Measurements from ENCODE around the gene CFAP92.

GRCh38 chr3:128902426-128902825 is 91.5 kb downstream of the CFAP92 start:
- no peak for TF ChIP-seq CTCF (IDR thresholded peaks at IDR 0.05; ENCODE audit: extremely low read depth in 1 of 2, insufficient read depth in 1 of 2, low read depth in 1 of 2, low read length in 2 of 2)
- no peak for TF ChIP-seq POLR2A (IDR thresholded peaks at IDR 0.05; ENCODE audit: low read depth, low read length)
- no peak for TF ChIP-seq EZH2 (IDR thresholded peaks at IDR 0.05; ENCODE audit: borderline replicate concordance, low read depth, low read length, severe bottlenecking)
- no peak for TF ChIP-seq MYC (IDR thresholded peaks at IDR 0.05; ENCODE audit: low read depth, low read length)
- no peak for TF ChIP-seq MAX (IDR thresholded peaks at IDR 0.05; ENCODE audit: insufficient read depth, insufficient read length)
- no peak for TF ChIP-seq POLR2AphosphoS5 (IDR thresholded peaks at IDR 0.05; ENCODE audit: insufficient read depth, low read depth, low read length)
- no peak for TF ChIP-seq JUN (IDR thresholded peaks at IDR 0.05; ENCODE audit: borderline replicate concordance, insufficient read depth, insufficient read length, low read depth)
